Tibial nerve (tissue), 4 donors: ENCODE data around the gene HIPK2. TPM values are rescaled to one million over a fixed set of nuclear protein-coding genes. Genes with fewer than 3 reads are reported as not detected.

Experiments used
- DNase-seq, 2 donors: peaks; one replicate each; pipeline ENCODE4 v3.0.0-alpha.2; 2019; ENCODE audit warnings: low spot score in 2 of 2
- H3K27ac ChIP-seq, 4 donors: fragments of 200-600 bp; sonication (generic) in 3 of 4; one replicate each; pipeline ENCODE4 v1.5.1; 2017 to 2019; ENCODE audit warnings: mild to moderate bottlenecking in 1 of 4
- H3K27me3 ChIP-seq, 2 donors: fragments of 200-600 bp; sonication (generic) in 1 of 2; one replicate each; pipeline versions ENCODE4 v1.5.1 to v1.6.0; 2017 to 2019
- H3K36me3 ChIP-seq, 3 donors: fragments of 200-600 bp; sonication (generic); one replicate each; pipeline ENCODE4 v1.5.1; 2018 to 2019
- H3K4me1 ChIP-seq, 4 donors: fragments of 200-600 bp; sonication (generic) in 3 of 4; one replicate each; pipeline ENCODE4 v1.5.1; 2017 to 2019
- H3K4me3 ChIP-seq, 4 donors: fragments of 200-600 bp; sonication (generic) in 3 of 4; one replicate each; pipeline ENCODE4 v1.5.1; 2017 to 2019; ENCODE audit warnings: mild to moderate bottlenecking in 1 of 4, moderate library complexity in 1 of 4
- H3K9me3 ChIP-seq, 4 donors: fragments of 200-600 bp; sonication (generic) in 3 of 4; one replicate each; pipeline ENCODE4 v1.5.1; 2017 to 2019
- CTCF ChIP-seq, 5 experiments: fragments of 200-600 bp in 3 of 5; fragments of 450-650 bp in 2 of 5; sonication (generic) in 3 of 5; IDR thresholded peaks; one replicate each; pipeline ENCODE4 v1.5.1; 2016 to 2019; ENCODE audit warnings: antibody characterized with exemption in 5 of 5, mild to moderate bottlenecking in 3 of 5, moderate library complexity in 2 of 5
- EP300 ChIP-seq, 2 donors: sonication (generic); formaldehyde crosslinking; IDR thresholded peaks; one replicate each; pipeline ENCODE4 v1.6.1; 2017; ENCODE audit warnings: antibody characterized with exemption in 2 of 2, mild to moderate bottlenecking in 1 of 2
- POLR2A ChIP-seq, 2 donors: fragments of 450-650 bp; IDR thresholded peaks; one replicate each; pipeline ENCODE4 v1.6.1; 2017; ENCODE audit warnings: antibody characterized with exemption in 2 of 2, mild to moderate bottlenecking in 2 of 2, moderate library complexity in 2 of 2
- WGBS, 2 donors: methylation state at CpG; one replicate each; pipeline ENCODE4 v1.1.5; 2018; 5-methylcytosine and 5-hydroxymethylcytosine counted together
- total RNA-seq, 4 donors: library from RNA; depleted of rRNA; stranded (reverse); fragments of >200 nt; gene quantifications; one replicate each; pipeline ENCODE4 v1.1.0, GENCODE V29; 2016

Gene HIPK2
- total RNA-seq, 4 donors from 2014 or later = 24.9 to 41.1 (median 29.7) TPM

- Histone ChIP-seq H3K36me3 (peaks cover 0 to 24% (median 0%) of the 10 kb centered on the region in 3 donors), H3K4me1 (peaks cover 0 to 45% (median 4%) of the 10 kb centered on the region in 4 donors), H3K4me3 (no peak overlapping the region), H3K9me3 (no peaks in the 10 kb centered on the region), H3K27me3 (no peaks in the 10 kb centered on the region), H3K27ac (no peak overlapping the region)
- TF ChIP-seq POLR2A (IDR thresholded peaks at IDR 0.05) = no peak
- TF ChIP-seq EP300 (IDR thresholded peaks at IDR 0.05) = no peak
- TF ChIP-seq CTCF (IDR thresholded peaks at IDR 0.05) = no peak
- 74 to 85% methylated on average over 7 to 9 of the region's 9 CpGs for WGBS, 2 donors
- no peak for DNase-seq
Observed at GRCh38 chr7:139706837-139707236, 71.0 kb downstream of the HIPK2 start.

- no peaks in the 10 kb centered on the region for H3K27me3 ChIP-seq
- H3K9me3 ChIP-seq = no peaks in the 10 kb centered on the region
- no peak for DNase-seq
- no peak for TF ChIP-seq POLR2A (IDR thresholded peaks at IDR 0.05)
- WGBS, 2 donors = 83 to 85% methylated on average over 8 of the region's 8 CpGs
- H3K27ac ChIP-seq = no peak overlapping the region
- no peak overlapping the region for H3K4me3 ChIP-seq
- peaks cover 0 to 33% (median 0%) of the 10 kb centered on the region in 3 donors for H3K36me3 ChIP-seq
- H3K4me1 ChIP-seq = peaks cover 0 to 33% (median 4%) of the 10 kb centered on the region in 4 donors
Observed at GRCh38 chr7:139704308-139704879, 73.4 kb downstream of the HIPK2 start.

- H3K4me1 ChIP-seq = peaks cover 0 to 26% (median 4%) of the 10 kb centered on the region in 4 donors
- WGBS, 2 donors = 80 to 90% methylated on average over 5 of the region's 5 CpGs
Observed at GRCh38 chr7:139703487-139704307, 74.1 kb downstream of the HIPK2 start.

GRCh38 chr7:139702811-139703486, 74.8 kb downstream of the HIPK2 start:
- Histone ChIP-seq H3K9me3 (no peaks in the 10 kb centered on the region), H3K4me1 (peaks cover 0 to 24% (median 4%) of the 10 kb centered on the region in 4 donors), H3K4me3 (no peak overlapping the region), H3K27ac (peak overlapping the region in 2 of 4 donors; percentile 27 to 28), H3K27me3 (no peaks in the 10 kb centered on the region), H3K36me3 (peaks cover 0 to 39% (median 0%) of the 10 kb centered on the region in 3 donors)
- WGBS, 2 donors = 78 to 84% methylated on average over 10 of the region's 10 CpGs
- TF ChIP-seq POLR2A (IDR thresholded peaks at IDR 0.05) = no peak
- TF ChIP-seq CTCF (IDR thresholded peaks at IDR 0.05) = no peak
- no peak for TF ChIP-seq EP300 (IDR thresholded peaks at IDR 0.05)
- no peak for DNase-seq

More at GRCh38 chr7:139703487-139704307, 74.1 kb downstream of the HIPK2 start:
- DNase-seq = no peak
- Histone ChIP-seq H3K27me3 (no peaks in the 10 kb centered on the region), H3K4me3 (no peak overlapping the region), H3K27ac (peak overlapping the region in 1 of 4 donors; percentile 28), H3K9me3 (no peaks in the 10 kb centered on the region), H3K36me3 (peaks cover 0 to 39% (median 0%) of the 10 kb centered on the region in 3 donors)
- TF ChIP-seq CTCF (IDR thresholded peaks at IDR 0.05) (no peak), POLR2A (IDR thresholded peaks at IDR 0.05) (no peak), EP300 (IDR thresholded peaks at IDR 0.05) (no peak)

- Histone ChIP-seq H3K36me3 (peaks cover 0 to 33% (median 0%) of the 10 kb centered on the region in 3 donors), H3K9me3 (no peaks in the 10 kb centered on the region), H3K27me3 (no peaks in the 10 kb centered on the region), H3K27ac (peak overlapping the region in 2 of 4 donors; percentile 27 to 28), H3K4me1 (peaks cover 0 to 24% (median 4%) of the 10 kb centered on the region in 4 donors), H3K4me3 (no peak overlapping the region)
- DNase-seq = no peak
- TF ChIP-seq POLR2A (IDR thresholded peaks at IDR 0.05) (no peak), EP300 (IDR thresholded peaks at IDR 0.05) (no peak), CTCF (IDR thresholded peaks at IDR 0.05) (no peak)
- 37 to 51% methylated on average over 5 of the region's 8 CpGs for WGBS, 2 donors
Observed at GRCh38 chr7:139702313-139702731, 75.5 kb downstream of the HIPK2 start.
